Measurements from ENCODE around the gene EPN3. TPM values are rescaled to one million over a fixed set of nuclear protein-coding genes. Genes with fewer than 3 reads are reported as not detected.

EPN3 gene
- total RNA-seq, 2 experiments from 2014 or later: not detected

- Mint-ChIP-seq H3K4me3 (no peak overlapping the region), H3K27me3 (no peaks in the 10 kb centered on the region), H3K4me1 (ENCODE audit: low read depth) (no peaks in the 10 kb centered on the region), H3K36me3 (ENCODE audit: low read depth) (no peaks in the 10 kb centered on the region), H3K9me3 (no peaks in the 10 kb centered on the region), H3K27ac (no peak overlapping the region)
- CTCF ChIA-PET: no interaction called here
- Histone ChIP-seq H3K36me3 (ENCODE audit: insufficient read depth, low read length) (no peaks in the 10 kb centered on the region), H3K27ac (ENCODE audit: low read depth in 1 of 2, low read length in 2 of 2) (no peak overlapping the region), H3K4me1 (ENCODE audit: insufficient read depth, low read length) (no peaks in the 10 kb centered on the region), H3K27me3 (ENCODE audit: control insufficient read depth in 1 of 2, insufficient read depth in 2 of 2, low read length in 2 of 2) (no peaks in the 10 kb centered on the region), H3K9me3 (ENCODE audit: control insufficient read depth in 1 of 2, insufficient read depth in 1 of 2, low read length in 2 of 2) (no peaks in the 10 kb centered on the region), H3K4me3 (ENCODE audit: low read length) (no peak overlapping the region)
- no peak for TF ChIP-seq CTCF (IDR thresholded peaks at IDR 0.05)
- DNase-seq (no peak), ATAC-seq (ENCODE audit: poor library complexity) (no peak)
- intact Hi-C loops (cut with DNase I, micrococcal nuclease): no loop called here
- POLR2A ChIA-PET: no interaction called here
These were observed 58.6 kb downstream of the EPN3 start for GRCh38 chr17:50590946-50591737.

- POLR2A ChIA-PET: no interaction called here
- ATAC-seq (ENCODE audit: poor library complexity) (no peak), DNase-seq (no peak)
- Histone ChIP-seq H3K4me1 (ENCODE audit: insufficient read depth, low read length) (no peaks in the 10 kb centered on the region), H3K27ac (ENCODE audit: low read depth in 1 of 2, low read length in 2 of 2) (no peak overlapping the region), H3K36me3 (ENCODE audit: insufficient read depth, low read length) (no peaks in the 10 kb centered on the region), H3K4me3 (ENCODE audit: low read length) (no peak overlapping the region), H3K27me3 (ENCODE audit: control insufficient read depth in 1 of 2, insufficient read depth in 2 of 2, low read length in 2 of 2) (no peaks in the 10 kb centered on the region), H3K9me3 (ENCODE audit: control insufficient read depth in 1 of 2, insufficient read depth in 1 of 2, low read length in 2 of 2) (no peaks in the 10 kb centered on the region)
- TF ChIP-seq CTCF (IDR thresholded peaks at IDR 0.05): no peak
- Mint-ChIP-seq H3K27me3 (no peaks in the 10 kb centered on the region), H3K27ac (no peak overlapping the region), H3K4me1 (ENCODE audit: low read depth) (no peaks in the 10 kb centered on the region), H3K9me3 (no peaks in the 10 kb centered on the region), H3K4me3 (no peak overlapping the region), H3K36me3 (ENCODE audit: low read depth) (no peaks in the 10 kb centered on the region)
- CTCF ChIA-PET: no interaction called here
- intact Hi-C loops (cut with DNase I, micrococcal nuclease): no loop called here
These were observed 60.8 kb downstream of the EPN3 start for GRCh38 chr17:50593321-50593720.

Other genes starting within 250 kb of the EPN3 start
- 10 to 100 TPM; 11.0 to 12.2 TPM for gene XYLT2, start 186.6 kb upstream of the EPN3 start, total RNA-seq
- 10 to 100 TPM; 13.7 to 14.8 TPM for gene MRPL27, start 159.6 kb upstream of the EPN3 start, total RNA-seq
- under 1 TPM; 0.36 to 0.92 TPM for gene EME1, start 159.5 kb upstream of the EPN3 start, total RNA-seq
- 10 to 100 TPM; 45.1 to 51.5 TPM for gene LRRC59, start 135.2 kb upstream of the EPN3 start, total RNA-seq
- 10 to 100 TPM; 11.9 to 13.9 TPM for gene ACSF2, start 106.5 kb upstream of the EPN3 start, total RNA-seq
- not detected for gene CHAD, start 63.9 kb upstream of the EPN3 start, total RNA-seq
- 10 to 100 TPM; 44.6 to 44.7 TPM for gene RSAD1, start 53.9 kb upstream of the EPN3 start, total RNA-seq
- 1 to 10 TPM in 1 of 2 experiments, under 1 TPM in 1; 0.78 to 1.5 TPM for gene MYCBPAP, start 24.3 kb upstream of the EPN3 start, total RNA-seq
- 10 to 100 TPM; 10.2 to 10.3 TPM for gene SPATA20, start 14.4 kb downstream of the EPN3 start, total RNA-seq
- not detected for gene CACNA1G, start 28.0 kb downstream of the EPN3 start, total RNA-seq
- under 1 TPM in 1 of 2 experiments, not detected in 1; 0.19 TPM for gene ABCC3, start 102.1 kb downstream of the EPN3 start, total RNA-seq
- 10 to 100 TPM; 22.8 to 24.0 TPM for gene ANKRD40, start 175.2 kb downstream of the EPN3 start, total RNA-seq
- gene LUC7L3, start 186.9 kb downstream of the EPN3 start, total RNA-seq: 100 to 1,000 TPM; 116 to 126 TPM
- gene ANKRD40CL, start 234.8 kb downstream of the EPN3 start, total RNA-seq: not detected

Data from CD4-positive, alpha-beta T cell (primary cell).